Measurements from ENCODE around the gene CDKN1C.

Gene CDKN1C

GRCh38 chr11:2843551-2843950 is 42.0 kb downstream of the CDKN1C start:
- DNase-seq: no peak

- no peak for DNase-seq
Measured at GRCh38 chr11:2842876-2843275, 42.7 kb downstream of the CDKN1C start.

- DNase-seq: no peak
Measured at GRCh38 chr11:2841411-2842190, 44.0 kb downstream of the CDKN1C start.

- no peak for DNase-seq
Measured at GRCh38 chr11:2839395-2839943, 46.1 kb downstream of the CDKN1C start.

GRCh38 chr11:2838676-2839294 is 46.8 kb downstream of the CDKN1C start:
- DNase-seq: no peak

- DNase-seq: no peak
Measured at GRCh38 chr11:2838091-2838490, 47.5 kb downstream of the CDKN1C start.

GRCh38 chr11:2837651-2838050 is 47.9 kb downstream of the CDKN1C start:
- DNase-seq: no peak

GRCh38 chr11:2837096-2837601 is 48.4 kb downstream of the CDKN1C start:
- DNase-seq: no peak

GRCh38 chr11:2836315-2837095 is 49.1 kb downstream of the CDKN1C start:
- DNase-seq: no peak

- no peak for DNase-seq
Measured at GRCh38 chr11:2835751-2836150, 49.8 kb downstream of the CDKN1C start.

GRCh38 chr11:2835296-2835695 is 50.3 kb downstream of the CDKN1C start:
- no peak for DNase-seq

- no peak for DNase-seq
Measured at GRCh38 chr11:2834503-2835273, 50.9 kb downstream of the CDKN1C start.

- DNase-seq: no peak
Measured at GRCh38 chr11:2833716-2834502, 51.7 kb downstream of the CDKN1C start.

All from hippocampal formation (tissue), 2 donors.